AG10803 (cell line): Measurements from ENCODE around the gene FILIP1L.

Source experiments
- DNase-seq: peaks from one replicate; pipeline ENCODE4 v3.0.0; 2010; ENCODE audit warnings: low read depth
- H3K4me3 ChIP-seq: 2 replicates; pipeline ENCODE4 v1.5.1; 2011; ENCODE audit warnings: mild to moderate bottlenecking, low read length, control low read depth
- CTCF ChIP-seq: conservative IDR thresholded peaks from 2 replicates; pipeline ENCODE4 v1.5.1; 2011; ENCODE audit warnings: mild to moderate bottlenecking, low read length, control low read depth, inconsistent platforms

The FILIP1L gene

GRCh38 chr3:100117093-100117492 lies 2.8 kb upstream of the FILIP1L start:
- no peak for TF ChIP-seq CTCF
- no peak overlapping the region for H3K4me3 ChIP-seq
- no peak for DNase-seq

GRCh38 chr3:100113723-100114412 lies 433 bp downstream of the FILIP1L start:
- no peak for TF ChIP-seq CTCF
- H3K4me3 ChIP-seq: no peak overlapping the region
- no peak for DNase-seq

GRCh38 chr3:100111728-100112127 lies 2.6 kb downstream of the FILIP1L start:
- no peak for DNase-seq
- no peak for TF ChIP-seq CTCF
- H3K4me3 ChIP-seq: no peak overlapping the region

- no peak for DNase-seq
- TF ChIP-seq CTCF: no peak
- no peak overlapping the region for H3K4me3 ChIP-seq
Observed at GRCh38 chr3:100110162-100110561, 4.1 kb downstream of the FILIP1L start.

- no peak for TF ChIP-seq CTCF
Observed at GRCh38 chr3:100108464-100109079, 5.7 kb downstream of the FILIP1L start.

GRCh38 chr3:100107221-100107814 lies 7.0 kb downstream of the FILIP1L start:
- no peak for DNase-seq
- H3K4me3 ChIP-seq: no peak overlapping the region
- no peak for TF ChIP-seq CTCF

More at GRCh38 chr3:100108464-100109079, 5.7 kb downstream of the FILIP1L start:
- DNase-seq: no peak
- no peak overlapping the region for H3K4me3 ChIP-seq
